HepG2 (cell line): Measurements from ENCODE around the gene AMZ1. TPM values are rescaled to one million over a fixed set of nuclear protein-coding genes. Genes with fewer than 3 reads are reported as not detected.

Source experiments
- ATAC-seq: fragments of 200-7000 bp; cut with Tn5 transposase; 3 replicates; pipeline ENCODE4 v1.9.1; 2020; ENCODE audit warnings: mild to moderate bottlenecking, moderate library complexity
- BruUV-seq: library from RNA; stranded (reverse); fragments of 400-500 nt; replicated peaks from 2 replicates; lab custom pipeline; 2021; lab: Mats Ljungman, UMichigan
- CTCF ChIA-PET: fragments of 300-600 bp; formaldehyde crosslinking; extraction: SDS; loops from one replicate; lab custom pipeline; 2021; ENCODE audit warnings: low total read pairs, inconsistent platforms, low intra/inter-chr PET ratio; lab: Yijun Ruan, JAX
- POLR2A ChIA-PET: fragments of 350-600 bp; sonication (Branson Sonifier 250); formaldehyde crosslinking; loops from one replicate; lab custom pipeline; 2020; ENCODE audit warnings: antibody characterized with exemption, inconsistent platforms; lab: Yijun Ruan, JAX
- DNase-seq: peaks from one replicate; pipeline ENCODE4 v3.0.0-alpha.2; 2015; ENCODE audit warnings: low spot score
- FAIRE-seq: peaks from 3 replicates; lab custom pipeline; 2011; peaks lifted over from hg19 to GRCh38; lab: Jason Lieb, UNC
- H2AFZ ChIP-seq: one replicate; pipeline ENCODE4 v1.6.1; 2011; ENCODE audit warnings: low read length, inconsistent platforms
- H3K27ac ChIP-seq: fragments of 300-600 bp; 3 replicates; pipeline ENCODE4 v1.8.0; 2011; ENCODE audit warnings: mixed run types, mild to moderate bottlenecking, mixed read lengths, low read length, inconsistent platforms; ENCODE audit not compliant: insufficient read depth; ENCODE audit errors: extremely low read length
- H3K27me3 ChIP-seq, 2 experiments: fragments of 200-600 bp in 1 of 2; 2 replicates in 1 of 2; 3 replicates in 1 of 2; pipeline versions ENCODE4 v1.6.0 to v1.8.0; 2011; ENCODE audit warnings: low read length in 2 of 2, mild to moderate bottlenecking in 2 of 2, moderate library complexity in 2 of 2, inconsistent platforms in 1 of 2; ENCODE audit not compliant: insufficient read depth in 2 of 2, control insufficient read depth in 1 of 2
- H3K36me3 ChIP-seq, 2 experiments: fragments of 200-600 bp in 1 of 2; replicated peaks in 1 of 2; 2 replicates in 1 of 2; 3 replicates in 1 of 2; pipeline versions ENCODE4 v1.5.1 to v1.8.0; 2011; ENCODE audit warnings: low read length in 2 of 2, inconsistent platforms in 1 of 2; ENCODE audit not compliant: insufficient read depth in 2 of 2, control insufficient read depth in 1 of 2
- H3K4me1 ChIP-seq: 2 replicates; pipeline ENCODE4 v1.5.1; 2012; ENCODE audit warnings: low read length, inconsistent platforms; ENCODE audit not compliant: insufficient read depth
- H3K4me2 ChIP-seq: 2 replicates; pipeline ENCODE4 v1.6.0; 2011; ENCODE audit warnings: low read depth, low read length, inconsistent platforms
- H3K4me3 ChIP-seq, 3 experiments: fragments of 200-600 bp in 1 of 3; sonication (generic), shearing (Covaris generic) in 1 of 3; replicated peaks in 1 of 3; 2 replicates each; pipeline ENCODE4 v1.5.1; 2011 to 2016; ENCODE audit warnings: low read length in 3 of 3, inconsistent platforms in 2 of 3, low read depth in 2 of 3, mild to moderate bottlenecking in 2 of 3, control low read depth in 1 of 3, mixed read lengths in 1 of 3; ENCODE audit not compliant: insufficient read depth in 1 of 3
- H3K79me2 ChIP-seq: one replicate; pipeline ENCODE4 v1.6.1; 2011; ENCODE audit warnings: low read length, inconsistent platforms; ENCODE audit not compliant: insufficient read depth
- H3K9ac ChIP-seq: 2 replicates; pipeline ENCODE4 v1.6.0; 2011; ENCODE audit warnings: mild to moderate bottlenecking, low read depth, low read length, inconsistent platforms; ENCODE audit not compliant: insufficient read depth
- H3K9me3 ChIP-seq: 2 replicates; pipeline ENCODE4 v1.5.1; 2012; ENCODE audit warnings: mild to moderate bottlenecking, low read length
- H4K20me1 ChIP-seq: 2 replicates; pipeline ENCODE4 v1.6.0; 2011; ENCODE audit warnings: inconsistent platforms, mild to moderate bottlenecking, low read length, moderate library complexity; ENCODE audit not compliant: insufficient read depth
- AGO2 ChIP-seq: fragments of 200-400 bp; formaldehyde crosslinking; optimal IDR thresholded peaks from 2 replicates; pipeline ENCODE3; 2017; ENCODE audit warnings: mild to moderate bottlenecking, low read depth, low read length, moderate library complexity
- ATF7 ChIP-seq, 2 experiments: fragments of 450-650 bp in 1 of 2; sonication (generic) in 1 of 2; formaldehyde crosslinking in 1 of 2; IDR thresholded peaks; 2 replicates each; pipeline versions ENCODE4 v1.4.0 to v1.6.1; 2016 to 2020; ENCODE audit warnings: antibody characterized with exemption in 1 of 2, mild to moderate bottlenecking in 1 of 2, missing genetic modification reagents in 1 of 2
- CREB1 ChIP-seq, 2 experiments: fragments of 450-650 bp in 1 of 2; IDR thresholded peaks; 2 replicates each; pipeline ENCODE4 v1.6.1; 2016 to 2017; ENCODE audit warnings: control low read depth in 1 of 2, mild to moderate bottlenecking in 1 of 2, missing compliant biosample characterization in 1 of 2, missing genetic modification characterization in 1 of 2
- PHB2 ChIP-seq: fragments of 450-650 bp; IDR thresholded peaks from 2 replicates; pipeline ENCODE4 v1.6.1; 2018; ENCODE audit not compliant: partially characterized antibody
- ZNF770 ChIP-seq: sonication (generic); formaldehyde crosslinking; IDR thresholded peaks from 2 replicates; pipeline ENCODE4 v1.5.0; 2020; ENCODE audit warnings: mild to moderate bottlenecking, missing genetic modification reagents
- WGBS: methylation state at CpG from one replicate; pipeline ENCODE4 v1.1.6; 2017; ENCODE audit warnings: low lambda C conversion rate; 5-methylcytosine and 5-hydroxymethylcytosine counted together
- in situ Hi-C: cut with HindIII; loops from 2 replicates; pipeline ENCODE4 v1.10.0; 2017; ENCODE audit warnings: low pct_unique_long_range_greater_than_20kb; ENCODE audit not compliant: extremely low pct_ligation_motif_present
- intact Hi-C: fragments of 100-400 bp; cut with micrococcal nuclease; formaldehyde crosslinking; loops from one replicate; pipeline ENCODE4 v1.10.0; 2022; ENCODE audit not compliant: unreplicated experiment
- polyA plus RNA-seq, 8 experiments: library from polyadenylated mRNA; depleted of rRNA in 3 of 8; stranded (reverse) in 7 of 8; unstranded in 1 of 8; fragments of >200 nt; fragmentation: Illumina TruSeq in 4 of 8; extraction: Trizol in 4 of 8; gene quantifications; 2 replicates each; pipeline versions ENCODE4 v1.2.1 to v1.2.3, GENCODE V29; 2011 to 2016; ENCODE audit warnings: low read depth in 4 of 8, missing spikeins in 1 of 8, mixed read lengths in 1 of 8; ENCODE audit not compliant: insufficient read depth in 1 of 8
- total RNA-seq, 5 experiments: library from RNA; depleted of rRNA; stranded (reverse); fragments of >200 nt; fragmentation: Illumina TruSeq; extraction: Trizol; gene quantifications; 2 replicates each; pipeline ENCODE4 v1.2.3, GENCODE V29; 2016; ENCODE audit warnings: low read depth in 1 of 5

Gene AMZ1
- total and polyA plus RNA-seq, 2 of the 13 experiments (the other 11 are each of a cell fraction or from before 2014, with no cell fraction given), result 0.03 TPM; not detected in 1

GRCh38 chr7:2657208-2657607 lies 30.8 kb upstream of the AMZ1 start:
- CTCF ChIA-PET, result no interaction called here
- no peak overlapping the region for H3K27ac ChIP-seq
- ATAC-seq (no peak), FAIRE-seq (no peak), DNase-seq (no peak)
- POLR2A ChIA-PET, result no interaction called here
- WGBS, result 94% methylated on average over 2 of the region's 2 CpGs
- H3K4me2 ChIP-seq, result no peak overlapping the region
- in situ Hi-C loops (no loop called here), intact Hi-C loops (no loop called here)
- TF ChIP-seq ATF7 (IDR thresholded peaks at IDR 0.05) (peak; percentile 96), ATF7 (CRISPR knock-in tag; IDR thresholded peaks at IDR 0.05) (no peak), CREB1 (IDR thresholded peaks at IDR 0.05) (peak; percentile 92), CREB1 (CRISPR knock-in tag; IDR thresholded peaks at IDR 0.05) (no peak), PHB2 (no peak)
- no peaks in the 10 kb centered on the region for H3K79me2 ChIP-seq
- H3K27me3 ChIP-seq, result no peaks in the 10 kb centered on the region
- no peaks in the 10 kb centered on the region for H3K9me3 ChIP-seq
- H3K4me3 ChIP-seq, result no peak overlapping the region
- H3K36me3 ChIP-seq, result peaks cover 25 to 41% of the 10 kb centered on the region in 2 experiments
- H2AFZ ChIP-seq, result no peak overlapping the region
- peaks cover 7% of the 10 kb centered on the region; the same call in 1 of the 2 replicates for H4K20me1 ChIP-seq
- no peaks in the 10 kb centered on the region for H3K4me1 ChIP-seq
- no TSS peak for BruUV-seq
- no peak overlapping the region for H3K9ac ChIP-seq

GRCh38 chr7:2657920-2658671 lies 29.9 kb upstream of the AMZ1 start:
- Histone ChIP-seq H3K4me1 (peaks cover 8% of the 10 kb centered on the region), H3K27ac (no peak overlapping the region), H3K36me3 (peaks cover 23 to 40% of the 10 kb centered on the region in 2 experiments), H3K79me2 (no peaks in the 10 kb centered on the region), H3K9me3 (no peaks in the 10 kb centered on the region), H3K27me3 (no peaks in the 10 kb centered on the region), H3K9ac (no peak overlapping the region), H3K4me3 (no peak overlapping the region), H3K4me2 (no peak overlapping the region), H4K20me1 (peaks cover 7% of the 10 kb centered on the region; the same call in 1 of the 2 replicates), H2AFZ (no peak overlapping the region)
- no TSS peak for BruUV-seq
- ChIA-PET POLR2A (no interaction called here), CTCF (no interaction called here)
- TF ChIP-seq AGO2 (peak; percentile 58), ZNF770 (CRISPR knock-in tag) (no peak)
- 97% methylated on average over 20 of the region's 33 CpGs for WGBS
- intact Hi-C loops (no loop called here), in situ Hi-C loops (no loop called here)
- no peak for FAIRE-seq
- no peak for ATAC-seq
- DNase-seq, result no peak
